NOMO-1 (cell line): ENCODE results near the gene GNG12.

Experiments used
- DNase-seq, 2 experiments: peaks; one replicate each; lab custom pipeline; 2025; ENCODE audit not compliant: unreplicated experiment in 2 of 2; lab: John Stamatoyannopoulos, UW

Gene GNG12

GRCh38 chr1:67788238-67788790, 45.0 kb downstream of the GNG12 start:
- DNase-seq, result no peak

GRCh38 chr1:67787746-67788145, 45.5 kb downstream of the GNG12 start:
- no peak for DNase-seq

- no peak for DNase-seq
Observed at GRCh38 chr1:67785847-67786753, 47.2 kb downstream of the GNG12 start.

GRCh38 chr1:67784545-67785186, 48.6 kb downstream of the GNG12 start:
- no peak for DNase-seq

GRCh38 chr1:67780637-67781036, 52.6 kb downstream of the GNG12 start:
- no peak for DNase-seq

- no peak for DNase-seq
Observed at GRCh38 chr1:67777440-67777839, 55.8 kb downstream of the GNG12 start.

GRCh38 chr1:67777016-67777415, 56.3 kb downstream of the GNG12 start:
- no peak for DNase-seq

GRCh38 chr1:67773462-67773861, 59.8 kb downstream of the GNG12 start:
- no peak for DNase-seq

- no peak for DNase-seq
Observed at GRCh38 chr1:67771749-67772148, 61.5 kb downstream of the GNG12 start.

GRCh38 chr1:67771152-67771551, 62.1 kb downstream of the GNG12 start:
- no peak for DNase-seq

GRCh38 chr1:67769633-67770256, 63.5 kb downstream of the GNG12 start:
- DNase-seq, result no peak

GRCh38 chr1:67768480-67768879, 64.8 kb downstream of the GNG12 start:
- DNase-seq, result no peak

- DNase-seq, result no peak
Observed at GRCh38 chr1:67767103-67767782, 66.0 kb downstream of the GNG12 start.

- peak; percentile 8 to 16 for DNase-seq
Observed at GRCh38 chr1:67766141-67766978, 66.9 kb downstream of the GNG12 start.

GRCh38 chr1:67764633-67765032, 68.6 kb downstream of the GNG12 start:
- no peak for DNase-seq

GRCh38 chr1:67761730-67762129, 71.5 kb downstream of the GNG12 start:
- no peak for DNase-seq

GRCh38 chr1:67761091-67761490, 72.2 kb downstream of the GNG12 start:
- no peak for DNase-seq

- DNase-seq, result peak; percentile 9 to 36
Observed at GRCh38 chr1:67760030-67760821, 73.0 kb downstream of the GNG12 start.

- DNase-seq, result no peak
Observed at GRCh38 chr1:67759692-67760029, 73.6 kb downstream of the GNG12 start.
